Naive thymus-derived CD4-positive, alpha-beta T cell (primary cell): ENCODE results near the gene GDAP2. TPM values are rescaled to one million over a fixed set of nuclear protein-coding genes. Genes with fewer than 3 reads are reported as not detected.

Source experiments
- ATAC-seq: fragments of 150-1000 bp; cut with Tn5 transposase; 2 replicates; pipeline ENCODE4 v1.10.0; 2021; ENCODE audit warnings: mild to moderate bottlenecking, moderate library complexity
- CTCF ChIA-PET: fragments of 350-600 bp; sonication (Branson Sonifier 250); formaldehyde crosslinking; loops from one replicate; lab custom pipeline; 2021; ENCODE audit warnings: antibody characterized with exemption; lab: Charles Lee
- POLR2A ChIA-PET: fragments of 350-600 bp; sonication (Branson Sonifier 250); formaldehyde crosslinking; loops from one replicate; lab custom pipeline; 2021; ENCODE audit warnings: antibody characterized with exemption, inconsistent platforms; lab: Charles Lee
- DNase-seq, 9 donors: peaks; one replicate each; pipeline versions ENCODE4 v3.0.0 to v3.0.0-alpha.2; 2020 to 2022; ENCODE audit warnings: mixed read lengths in 1 of 9
- H3K27ac ChIP-seq: one replicate; pipeline ENCODE4 v1.7.0; 2013; ENCODE audit warnings: mild to moderate bottlenecking, low read depth, low read length, moderate library complexity
- H3K27me3 ChIP-seq, 2 donors: one replicate each; pipeline ENCODE4 v1.7.0; 2013; ENCODE audit warnings: low read length in 2 of 2, mild to moderate bottlenecking in 2 of 2, moderate library complexity in 2 of 2; ENCODE audit not compliant: control insufficient read depth in 2 of 2, insufficient read depth in 2 of 2
- H3K36me3 ChIP-seq, 3 experiments: 1 replicate in 2 of 3; 2 replicates in 1 of 3; pipeline ENCODE4 v1.7.0; 2013; ENCODE audit warnings: low read length in 3 of 3, mild to moderate bottlenecking in 3 of 3, moderate library complexity in 1 of 3; ENCODE audit not compliant: insufficient read depth in 3 of 3, control insufficient read depth in 2 of 3
- H3K4me1 ChIP-seq, 2 donors: one replicate each; pipeline ENCODE4 v1.7.0; 2013; ENCODE audit warnings: low read length in 2 of 2, mild to moderate bottlenecking in 2 of 2, moderate library complexity in 1 of 2; ENCODE audit not compliant: control insufficient read depth in 2 of 2, insufficient read depth in 2 of 2
- H3K4me3 ChIP-seq: 2 replicates; pipeline ENCODE4 v1.7.0; 2013; ENCODE audit warnings: mild to moderate bottlenecking, low read length
- H3K9me3 ChIP-seq, 3 experiments: 1 replicate in 2 of 3; 2 replicates in 1 of 3; pipeline ENCODE4 v1.7.0; 2013; ENCODE audit warnings: low read length in 3 of 3; ENCODE audit not compliant: control insufficient read depth in 2 of 3
- H3K27ac Mint-ChIP-seq, 9 donors: one replicate each; pipeline ENCODE4 v1.8.0; 2020 to 2022; ENCODE audit warnings: mixed read lengths in 9 of 9, mild to moderate bottlenecking in 8 of 9, moderate library complexity in 5 of 9, inconsistent platforms in 2 of 9
- H3K27me3 Mint-ChIP-seq, 5 donors: one replicate each; pipeline ENCODE4 v1.8.0; 2021 to 2022; ENCODE audit warnings: mixed read lengths in 5 of 5, mild to moderate bottlenecking in 1 of 5
- H3K36me3 Mint-ChIP-seq, 5 donors: one replicate each; pipeline ENCODE4 v1.8.0; 2020 to 2022; ENCODE audit warnings: mixed read lengths in 5 of 5, mild to moderate bottlenecking in 3 of 5, inconsistent platforms in 1 of 5
- H3K4me1 Mint-ChIP-seq, 7 donors: one replicate each; pipeline ENCODE4 v1.8.0; 2020 to 2022; ENCODE audit warnings: mixed read lengths in 7 of 7, mild to moderate bottlenecking in 3 of 7, inconsistent platforms in 1 of 7
- H3K4me3 Mint-ChIP-seq, 10 donors: one replicate each; pipeline ENCODE4 v1.8.0; 2020 to 2022; ENCODE audit warnings: mild to moderate bottlenecking in 10 of 10, mixed read lengths in 10 of 10, moderate library complexity in 6 of 10, inconsistent platforms in 2 of 10
- H3K9me3 Mint-ChIP-seq, 11 donors: one replicate each; pipeline ENCODE4 v1.8.0; 2020 to 2022; ENCODE audit warnings: mixed read lengths in 11 of 11, mild to moderate bottlenecking in 4 of 11, inconsistent platforms in 1 of 11, moderate library complexity in 1 of 11
- intact Hi-C, 2 donors: fragments of 100-400 bp; cut with micrococcal nuclease; formaldehyde crosslinking; loops; one replicate each; pipeline ENCODE4 v1.15.1; 2023
- polyA plus RNA-seq, 2 donors: library from polyadenylated mRNA; unstranded; fragments of 300-500 nt; fragmentation: Illumina TruSeq; gene quantifications; one replicate each; pipeline ENCODE4 v1.2.3, GENCODE V29; 2021
- total RNA-seq, 6 experiments: library from RNA in 5 of 6; stranded (reverse) in 5 of 6; gene quantifications; 1 replicate in 5 of 6; 2 replicates in 1 of 6; pipeline ENCODE4 v1.2.3 and lab custom pipeline; 2021 to 2026

Gene GDAP2
- total and polyA plus RNA-seq, 7 experiments from 2014 or later: 9.7 to 31.2 (median 24.9) TPM

DNA sequence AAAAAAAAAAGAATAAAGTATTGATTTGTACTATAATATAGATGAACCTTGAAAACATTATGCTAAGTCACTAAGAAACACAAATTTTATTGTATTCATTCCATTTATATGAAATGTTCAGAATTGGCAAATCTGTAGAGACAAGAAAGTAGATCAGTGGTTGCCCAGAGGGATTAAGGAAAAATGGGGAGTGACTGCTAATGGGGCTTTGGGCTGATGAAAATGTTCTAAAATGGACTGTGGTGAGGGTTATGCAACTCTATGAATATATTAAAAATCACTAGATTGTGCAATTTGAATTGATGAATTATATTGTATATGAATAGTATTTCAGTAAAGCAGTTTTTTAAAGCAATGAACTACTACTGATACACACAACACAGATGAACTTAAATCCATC lies 10.0 kb downstream of the GDAP2 start:
- peaks cover 12 to 45% (median 14%) of the 10 kb centered on the region in 3 experiments for H3K36me3 ChIP-seq
- Mint-ChIP-seq H3K4me1 (peaks cover 1 to 26% (median 8%) of the 10 kb centered on the region in 7 donors), H3K4me3 (peak overlapping the region in 1 of 10 donors; percentile 21), H3K9me3 (peaks cover 0 to 7% (median 0%) of the 10 kb centered on the region in 11 donors), H3K27me3 (no peaks in the 10 kb centered on the region), H3K36me3 (peaks cover 18 to 52% (median 50%) of the 10 kb centered on the region in 5 donors), H3K27ac (no peak overlapping the region)
- H3K9me3 ChIP-seq: no peaks in the 10 kb centered on the region
- H3K27ac ChIP-seq: no peak overlapping the region
- intact Hi-C loops: no loop called here
- POLR2A ChIA-PET: no interaction called here
- DNase-seq (no peak), ATAC-seq (no peak)
- H3K4me3 ChIP-seq: no peak overlapping the region
- no peaks in the 10 kb centered on the region for H3K27me3 ChIP-seq
- H3K4me1 ChIP-seq: no peaks in the 10 kb centered on the region
- CTCF ChIA-PET: interaction anchor here (1.2 kb wide), 1 partner anchor 23 kb away, joined by 5 read pairs; no protein-coding TSS in a partner anchor

DNA sequence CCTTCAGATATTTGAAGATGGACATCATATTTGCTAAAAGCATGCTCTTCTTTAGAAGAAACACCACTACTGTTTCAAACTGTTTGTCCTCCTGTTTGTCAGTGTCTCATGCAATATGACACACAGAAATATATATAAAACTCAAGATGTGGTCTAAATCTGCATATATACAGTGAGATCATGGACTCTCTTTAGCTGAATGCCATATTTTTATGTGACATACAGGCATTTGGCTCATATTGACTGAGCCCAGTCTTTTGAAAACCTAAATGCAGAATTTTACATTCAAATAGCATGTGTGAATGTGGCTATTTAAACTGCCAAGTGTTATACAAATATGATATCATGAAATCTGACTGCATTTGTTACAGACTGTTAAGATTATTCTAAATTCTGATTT lies 18.4 kb downstream of the GDAP2 start:
- Histone ChIP-seq H3K36me3 (peaks cover 21 to 71% (median 23%) of the 10 kb centered on the region in 3 experiments), H3K4me3 (no peak overlapping the region), H3K27me3 (no peaks in the 10 kb centered on the region), H3K27ac (no peak overlapping the region), H3K4me1 (no peaks in the 10 kb centered on the region), H3K9me3 (no peaks in the 10 kb centered on the region)
- Mint-ChIP-seq H3K27ac (no peak overlapping the region), H3K36me3 (peaks cover 23 to 64% (median 52%) of the 10 kb centered on the region in 5 donors), H3K9me3 (peaks cover 0 to 9% (median 0%) of the 10 kb centered on the region in 11 donors), H3K4me3 (no peak overlapping the region), H3K27me3 (no peaks in the 10 kb centered on the region), H3K4me1 (peaks cover 2 to 15% (median 11%) of the 10 kb centered on the region in 7 donors)
- intact Hi-C loops: no loop called here
- ATAC-seq (no peak), DNase-seq (no peak)
- POLR2A ChIA-PET: no interaction called here
- CTCF ChIA-PET: no interaction called here

DNA sequence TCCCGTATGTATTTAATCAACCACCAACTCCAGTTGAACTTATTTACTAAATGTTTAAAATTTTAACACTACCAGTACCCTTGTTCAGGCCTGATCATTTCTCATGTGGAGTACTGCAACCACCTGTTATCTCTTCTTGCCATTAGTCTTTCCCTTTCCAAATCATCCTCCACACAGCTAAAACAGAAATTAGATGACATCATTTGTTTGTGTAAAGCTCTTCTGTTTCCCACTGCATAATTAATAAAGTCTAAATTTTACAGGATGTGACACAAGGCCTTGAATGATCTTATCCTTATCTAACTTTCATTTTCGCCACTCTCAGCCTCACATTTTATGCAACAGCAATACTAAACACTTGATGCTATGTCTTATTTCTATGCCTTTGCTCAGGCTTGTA lies 24.4 kb downstream of the GDAP2 start:
- Histone ChIP-seq H3K27me3 (no peaks in the 10 kb centered on the region), H3K4me1 (no peaks in the 10 kb centered on the region), H3K9me3 (no peaks in the 10 kb centered on the region), H3K4me3 (no peak overlapping the region), H3K27ac (no peak overlapping the region), H3K36me3 (peaks cover 9 to 56% (median 23%) of the 10 kb centered on the region in 3 experiments)
- Mint-ChIP-seq H3K9me3 (peaks cover 0 to 1% (median 0%) of the 10 kb centered on the region in 11 donors), H3K4me3 (no peak overlapping the region), H3K27me3 (no peaks in the 10 kb centered on the region), H3K27ac (no peak overlapping the region), H3K4me1 (peaks cover 0 to 4% (median 0%) of the 10 kb centered on the region in 7 donors), H3K36me3 (peaks cover 20 to 56% (median 44%) of the 10 kb centered on the region in 5 donors)
- ChIA-PET CTCF (interaction anchor here (0.9 kb wide), 1 partner anchor 9 kb away, joined by 3 read pairs; no protein-coding TSS in a partner anchor), POLR2A (no interaction called here)
- DNase-seq (no peak), ATAC-seq (no peak)
- intact Hi-C loops: no loop called here

DNA sequence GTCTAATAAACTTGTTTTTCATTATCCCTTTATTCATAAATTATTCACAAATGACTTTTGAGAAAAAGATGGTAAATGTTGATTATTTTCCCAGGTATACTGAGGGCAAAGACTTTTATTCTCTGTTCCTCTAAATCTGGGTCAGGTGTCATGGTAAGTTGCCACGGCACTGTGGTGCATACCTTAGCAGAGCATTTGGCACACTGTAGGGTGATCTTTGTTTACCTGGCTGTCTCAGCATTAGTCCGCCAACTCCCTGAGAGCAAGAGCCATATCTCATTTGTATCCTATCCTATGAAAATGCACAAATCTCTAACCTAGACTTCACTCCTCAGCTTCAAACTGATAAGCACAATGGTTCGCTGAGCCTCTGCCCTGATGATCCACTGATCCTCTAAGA lies 24.9 kb downstream of the GDAP2 start:
- H3K4me1 ChIP-seq: no peaks in the 10 kb centered on the region
- no peaks in the 10 kb centered on the region for H3K9me3 ChIP-seq
- Mint-ChIP-seq H3K27ac (no peak overlapping the region), H3K27me3 (no peaks in the 10 kb centered on the region), H3K9me3 (peaks cover 0 to 1% (median 0%) of the 10 kb centered on the region in 11 donors), H3K4me1 (peaks cover 0 to 4% (median 0%) of the 10 kb centered on the region in 7 donors), H3K36me3 (peaks cover 20 to 53% (median 44%) of the 10 kb centered on the region in 5 donors), H3K4me3 (no peak overlapping the region)
- CTCF ChIA-PET: no interaction called here
- intact Hi-C loops: no loop called here
- no peak overlapping the region for H3K4me3 ChIP-seq
- no peak overlapping the region for H3K27ac ChIP-seq
- ATAC-seq: no peak
- no peak for DNase-seq
- POLR2A ChIA-PET: no interaction called here
- peaks cover 9 to 52% (median 24%) of the 10 kb centered on the region in 3 experiments for H3K36me3 ChIP-seq
- H3K27me3 ChIP-seq: no peaks in the 10 kb centered on the region

DNA sequence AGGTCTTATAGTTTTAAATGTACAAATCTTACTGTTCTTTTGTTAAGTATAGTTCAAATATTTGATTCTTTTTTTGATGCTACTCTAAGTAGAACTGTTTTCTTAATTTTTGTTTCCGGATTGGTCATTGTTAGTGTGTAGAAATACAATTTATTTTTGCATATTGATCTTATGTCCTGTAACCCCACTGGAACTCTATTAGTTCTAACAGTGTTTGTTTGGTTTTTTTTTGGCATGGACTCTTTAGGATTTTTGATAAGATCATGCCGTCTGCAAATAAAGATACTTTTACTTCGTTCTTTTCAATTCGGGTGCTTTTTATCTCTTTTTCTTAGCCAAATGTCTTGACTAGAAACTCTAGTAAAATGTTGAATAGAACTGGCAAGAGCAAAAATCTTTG lies 26.5 kb downstream of the GDAP2 start:
- peaks cover 9 to 68% (median 30%) of the 10 kb centered on the region in 3 experiments for H3K36me3 ChIP-seq
- H3K36me3 Mint-ChIP-seq: peaks cover 25 to 61% (median 50%) of the 10 kb centered on the region in 5 donors
- ATAC-seq: no peak

DNA sequence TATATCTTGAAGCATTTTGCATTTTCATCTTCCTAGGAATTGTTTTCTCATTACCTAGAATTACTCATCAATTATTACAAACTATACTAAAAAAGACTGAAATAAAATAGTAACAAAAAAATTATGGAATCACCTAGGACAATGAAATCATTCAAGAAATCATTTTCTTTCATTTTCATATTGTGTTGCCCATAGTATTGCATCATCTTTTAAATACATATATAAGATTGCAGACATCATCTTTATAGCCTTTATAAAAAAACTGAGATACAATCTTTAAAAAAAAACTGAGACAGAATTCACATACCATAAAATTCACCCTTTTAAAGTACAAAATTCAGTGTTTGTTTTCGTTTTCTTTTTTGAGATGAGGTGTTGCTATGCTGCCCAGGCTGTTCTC lies 29.6 kb downstream of the GDAP2 start:
- no peak for DNase-seq
- no peak for ATAC-seq
- Mint-ChIP-seq H3K36me3 (peaks cover 21 to 51% (median 29%) of the 10 kb centered on the region in 5 donors), H3K27me3 (no peaks in the 10 kb centered on the region), H3K9me3 (no peaks in the 10 kb centered on the region), H3K4me1 (peaks cover 0 to 5% (median 3%) of the 10 kb centered on the region in 7 donors), H3K27ac (peak overlapping the region in 2 of 9 donors; percentile 25 to 42), H3K4me3 (no peak overlapping the region)
- Histone ChIP-seq H3K4me3 (no peak overlapping the region), H3K27ac (no peak overlapping the region), H3K4me1 (no peaks in the 10 kb centered on the region), H3K27me3 (no peaks in the 10 kb centered on the region), H3K36me3 (peaks cover 0 to 66% (median 18%) of the 10 kb centered on the region in 3 experiments), H3K9me3 (no peaks in the 10 kb centered on the region)
- intact Hi-C loops: loop anchor here (5.0 to 10.0 kb wide), 3 partner anchors 142 to 778 kb away; partner anchors contain the start of gene TRIM45 (in 1 of the 2)
- POLR2A ChIA-PET: interaction anchor here (0.6 kb wide), 1 partner anchor 8 kb away, joined by 3 read pairs; no protein-coding TSS in a partner anchor
- CTCF ChIA-PET: no interaction called here

More for the DNA sequence above, 26.5 kb downstream of the GDAP2 start:
- CTCF ChIA-PET: no interaction called here
- Mint-ChIP-seq H3K9me3 (peaks cover 0 to 1% (median 0%) of the 10 kb centered on the region in 11 donors), H3K4me1 (peaks cover 0 to 4% (median 0%) of the 10 kb centered on the region in 7 donors), H3K4me3 (no peak overlapping the region), H3K27ac (peak overlapping the region in 1 of 9 donors; percentile 12), H3K27me3 (no peaks in the 10 kb centered on the region)
- Histone ChIP-seq H3K27ac (no peak overlapping the region), H3K4me3 (no peak overlapping the region), H3K27me3 (no peaks in the 10 kb centered on the region), H3K9me3 (no peaks in the 10 kb centered on the region), H3K4me1 (no peaks in the 10 kb centered on the region)
- intact Hi-C loops: no loop called here
- POLR2A ChIA-PET: no interaction called here
- DNase-seq: no peak
